HCT116 (cell line): ENCODE results near the gene IFNL1. TPM values are rescaled to one million over a fixed set of nuclear protein-coding genes. Genes with fewer than 3 reads are reported as not detected.

Experiments used
- ATAC-seq: fragments of 200-7000 bp; cut with Tn5 transposase; 2 replicates; pipeline ENCODE4 v1.9.1; 2020; ENCODE audit warnings: mild to moderate bottlenecking, moderate library complexity
- BruUV-seq: library from RNA; stranded (reverse); fragments of 400-500 nt; replicated peaks from 2 replicates; lab custom pipeline; 2021; lab: Mats Ljungman, UMichigan
- CTCF ChIA-PET: fragments of 300-600 bp; sonication (Branson Sonifier 250); formaldehyde crosslinking; loops from one replicate; lab custom pipeline; 2021; ENCODE audit warnings: antibody characterized with exemption; lab: Charles Lee
- POLR2A ChIA-PET: fragments of 300-600, 350-600 bp; sonication (Branson Sonifier 250); formaldehyde crosslinking; loops from one replicate; lab custom pipeline; 2021; ENCODE audit warnings: antibody characterized with exemption; lab: Charles Lee
- RAD21 ChIA-PET, 2 experiments: fragments of 300-600 bp; sonication (Branson Sonifier 250); formaldehyde crosslinking; loops; one replicate each; lab custom pipeline; 2023; ENCODE audit warnings: low total read pairs in 2 of 2; ENCODE audit not compliant: uncharacterized antibody in 2 of 2, unreplicated experiment in 2 of 2, low non-redundant PET in 1 of 2; lab: Charles Lee
- DNase-seq: peaks from one replicate; pipeline ENCODE4 v3.0.0-alpha.2; 2010; ENCODE audit warnings: low read depth, low spot score
- H2AFZ ChIP-seq: fragments of 200-600 bp; shearing (Covaris generic), sonication (generic); 2 replicates; pipeline ENCODE4 v1.6.1; 2017; ENCODE audit warnings: low read depth, mixed run types, mixed read lengths, antibody characterized with exemption, low read length; ENCODE audit not compliant: poor library complexity, severe bottlenecking
- H3K27ac ChIP-seq: 2 replicates; pipeline ENCODE4 v1.5.1; 2012; ENCODE audit warnings: low read depth, low read length
- H3K27me3 ChIP-seq: fragments of 200-600 bp; sonication (generic); 2 replicates; pipeline ENCODE4 v1.6.1; 2016; ENCODE audit warnings: mixed run types, low read length, mixed read lengths; ENCODE audit not compliant: insufficient read depth
- H3K36me3 ChIP-seq, 2 experiments: fragments of 200-500 bp in 1 of 2; fragments of 200-600 bp in 1 of 2; sonication (Bioruptor generic) in 1 of 2; sonication (generic) in 1 of 2; 2 replicates each; pipeline versions ENCODE4 v1.5.1 to v1.6.1; 2014 to 2016; ENCODE audit warnings: low read length in 2 of 2, inconsistent platforms in 1 of 2, mixed read lengths in 1 of 2, mixed run types in 1 of 2; ENCODE audit not compliant: insufficient read depth in 2 of 2, control insufficient read depth in 1 of 2
- H3K4me1 ChIP-seq, 2 experiments: fragments of 200-600 bp in 1 of 2; sonication (generic) in 1 of 2; 2 replicates each; pipeline versions ENCODE4 v1.5.1 to v1.6.1; 2012 to 2017; ENCODE audit warnings: low read length in 2 of 2, inconsistent platforms in 1 of 2, mild to moderate bottlenecking in 1 of 2, mixed read lengths in 1 of 2, mixed run types in 1 of 2, moderate library complexity in 1 of 2; ENCODE audit not compliant: insufficient read depth in 2 of 2, control insufficient read depth in 1 of 2
- H3K4me2 ChIP-seq: fragments of 200-600 bp; sonication (generic); 2 replicates; pipeline ENCODE4 v1.6.1; 2017; ENCODE audit warnings: mixed run types, low read length, mixed read lengths
- H3K4me3 ChIP-seq, 2 experiments: fragments of 200-600 bp in 1 of 2; sonication (generic) in 1 of 2; replicated peaks in 1 of 2; 2 replicates each; pipeline ENCODE4 v1.5.1; 2011 to 2016; ENCODE audit warnings: low read length in 2 of 2, control low read depth in 1 of 2, low read depth in 1 of 2, mild to moderate bottlenecking in 1 of 2, mixed read lengths in 1 of 2, mixed run types in 1 of 2
- H3K79me2 ChIP-seq: fragments of 200-600 bp; sonication (generic); 2 replicates; pipeline ENCODE4 v1.6.1; 2017; ENCODE audit warnings: mild to moderate bottlenecking, mixed run types, low read length, moderate library complexity, mixed read lengths; ENCODE audit not compliant: insufficient read depth
- H3K9ac ChIP-seq: fragments of 200-600 bp; sonication (generic); 2 replicates; pipeline ENCODE4 v1.6.1; 2016; ENCODE audit warnings: low read length, mixed read lengths
- H3K9me2 ChIP-seq: fragments of 200-600 bp; sonication (generic), shearing (Covaris generic); 2 replicates; pipeline ENCODE4 v1.6.1; 2017; ENCODE audit warnings: mixed run types, mild to moderate bottlenecking, moderate library complexity; ENCODE audit not compliant: insufficient read depth
- H3K9me3 ChIP-seq, 2 experiments: fragments of 200-500 bp in 1 of 2; fragments of 200-600 bp in 1 of 2; sonication (Bioruptor generic) in 1 of 2; sonication (generic) in 1 of 2; 2 replicates each; pipeline ENCODE4 v1.6.1; 2014 to 2017; ENCODE audit warnings: low read length in 2 of 2, mixed read lengths in 2 of 2, inconsistent platforms in 1 of 2, low read depth in 1 of 2, mild to moderate bottlenecking in 1 of 2, mixed run types in 1 of 2, moderate library complexity in 1 of 2; ENCODE audit not compliant: control insufficient read depth in 1 of 2, insufficient read depth in 1 of 2
- H4K20me1 ChIP-seq: fragments of 200-600 bp; sonication (generic), shearing (Covaris generic); 2 replicates; pipeline ENCODE4 v1.6.1; 2017; ENCODE audit warnings: mixed run types, mild to moderate bottlenecking, moderate library complexity; ENCODE audit not compliant: insufficient read depth
- CBX3 ChIP-seq: IDR thresholded peaks from 2 replicates; pipeline ENCODE4 v1.6.1; 2012; ENCODE audit warnings: low read depth
- CEBPB ChIP-seq: IDR thresholded peaks from 2 replicates; pipeline ENCODE4 v1.6.1; 2012; ENCODE audit warnings: low read depth
- ELF1 ChIP-seq: IDR thresholded peaks from 2 replicates; pipeline ENCODE4 v1.6.1; 2012; ENCODE audit warnings: low read depth, borderline replicate concordance
- EZH2 ChIP-seq: fragments of 200-600 bp; sonication (generic); IDR thresholded peaks from 2 replicates; pipeline ENCODE4 v1.6.1; 2017; ENCODE audit warnings: antibody characterized with exemption, mixed run types
- FOSL1 ChIP-seq: IDR thresholded peaks from 2 replicates; pipeline ENCODE4 v1.6.1; 2012; ENCODE audit warnings: low read depth
- POLR2A ChIP-seq: IDR thresholded peaks from 2 replicates; pipeline ENCODE4 v1.7.0; 2011; ENCODE audit warnings: borderline replicate concordance; ENCODE audit not compliant: insufficient read depth, insufficient read length; ENCODE audit errors: extremely low read depth
- RAD21 ChIP-seq: IDR thresholded peaks from 2 replicates; pipeline ENCODE4 v1.6.1; 2012; ENCODE audit warnings: low read depth, mild to moderate bottlenecking
- SIN3A ChIP-seq: IDR thresholded peaks from 2 replicates; pipeline ENCODE4 v1.6.1; 2012; ENCODE audit warnings: low read depth
- SP1 ChIP-seq: IDR thresholded peaks from 2 replicates; pipeline ENCODE4 v1.6.1; 2012; ENCODE audit warnings: low read depth
- SRF ChIP-seq: IDR thresholded peaks from 2 replicates; pipeline ENCODE4 v1.6.1; 2012; ENCODE audit warnings: low read depth
- TCF7L2 ChIP-seq: IDR thresholded peaks from 2 replicates; pipeline ENCODE4 v1.7.0; 2011; ENCODE audit warnings: borderline replicate concordance, inconsistent platforms; ENCODE audit not compliant: insufficient read depth, insufficient read length; ENCODE audit errors: extremely low read depth
- YY1 ChIP-seq: IDR thresholded peaks from 2 replicates; pipeline ENCODE4 v1.6.1; 2011; ENCODE audit warnings: low read length, low read depth, moderate library complexity, mild to moderate bottlenecking; ENCODE audit not compliant: insufficient replicate concordance; ENCODE audit errors: extremely low read depth
- ZFX ChIP-seq: fragments of 450-650 bp; IDR thresholded peaks from 2 replicates; pipeline ENCODE4 v1.6.1; 2017
- ZNF274 ChIP-seq: fragments of 200-500 bp; sonication (Bioruptor generic); IDR thresholded peaks from 2 replicates; pipeline ENCODE4 v1.6.1; 2014; ENCODE audit warnings: mild to moderate bottlenecking, low read depth, low read length, inconsistent platforms
- intact Hi-C: fragments of 100-400 bp; cut with micrococcal nuclease; formaldehyde crosslinking; loops from 2 replicates; pipeline ENCODE4 v1.10.0; 2022
- total RNA-seq: library from RNA; stranded (reverse); gene quantifications from one replicate; pipeline ENCODE4 v1.2.1, GENCODE V29; 2021; ENCODE audit not compliant: unreplicated experiment
- TF ChIP-seq, protein P1 (sequence below), 3 experiments: fragments of 200-600 bp in 1 of 3; sonication (generic) in 1 of 3; IDR thresholded peaks in 2 of 3; conservative IDR thresholded peaks in 1 of 3; 2 replicates each; pipeline ENCODE4 v1.5.1; 2012 to 2017; ENCODE audit warnings: low read depth in 2 of 3, low read length in 2 of 3, antibody characterized with exemption in 1 of 3, borderline replicate concordance in 1 of 3, control low read depth in 1 of 3, mild to moderate bottlenecking in 1 of 3, mixed read lengths in 1 of 3, mixed run types in 1 of 3, moderate library complexity in 1 of 3; ENCODE audit not compliant: insufficient read depth in 1 of 3
- TF ChIP-seq, protein P2 (sequence below): IDR thresholded peaks from 2 replicates; pipeline ENCODE4 v1.6.1; 2012
- TF ChIP-seq, protein P3 (sequence below): IDR thresholded peaks from 2 replicates; pipeline ENCODE4 v1.6.1; 2011; ENCODE audit warnings: mild to moderate bottlenecking, low read length, moderate library complexity; ENCODE audit not compliant: insufficient replicate concordance; ENCODE audit errors: extremely low read depth
- TF ChIP-seq, protein P4 (sequence below): IDR thresholded peaks from 2 replicates; pipeline ENCODE4 v1.6.1; 2012; ENCODE audit warnings: low read depth

IFNL1 gene
- total RNA-seq, 1 experiment from 2014 or later: not detected

DNA sequence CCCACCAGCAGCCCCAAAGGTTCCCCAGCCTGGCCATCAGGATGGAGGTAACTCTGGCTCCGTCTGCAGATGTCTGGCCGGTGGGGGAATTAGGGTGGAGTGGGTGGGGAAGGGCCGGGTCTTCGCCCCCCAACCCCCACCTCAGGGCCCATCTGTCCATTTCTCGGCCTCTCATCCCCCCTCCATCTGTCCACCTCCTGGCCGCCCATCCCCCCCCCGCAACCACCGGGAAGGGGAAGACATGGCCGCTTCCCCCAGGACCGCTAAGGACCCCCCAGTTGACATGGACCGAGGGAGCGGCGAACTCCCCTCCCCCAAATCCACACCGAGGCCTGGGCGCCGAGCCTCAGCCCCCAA is 23.7 kb downstream of the IFNL1 start:
- no peak for ATAC-seq
- TF ChIP-seq FOSL1 (no peak), SIN3A (no peak), SRF (no peak), ZFX (no peak), SP1 (no peak), CBX3 (no peak), ELF1 (no peak), TCF7L2 (no peak), RAD21 (no peak), YY1 (no peak), EZH2 (no peak), ZNF274 (no peak), CEBPB (no peak), POLR2A (no peak)
- TF ChIP-seq, protein P1, sequence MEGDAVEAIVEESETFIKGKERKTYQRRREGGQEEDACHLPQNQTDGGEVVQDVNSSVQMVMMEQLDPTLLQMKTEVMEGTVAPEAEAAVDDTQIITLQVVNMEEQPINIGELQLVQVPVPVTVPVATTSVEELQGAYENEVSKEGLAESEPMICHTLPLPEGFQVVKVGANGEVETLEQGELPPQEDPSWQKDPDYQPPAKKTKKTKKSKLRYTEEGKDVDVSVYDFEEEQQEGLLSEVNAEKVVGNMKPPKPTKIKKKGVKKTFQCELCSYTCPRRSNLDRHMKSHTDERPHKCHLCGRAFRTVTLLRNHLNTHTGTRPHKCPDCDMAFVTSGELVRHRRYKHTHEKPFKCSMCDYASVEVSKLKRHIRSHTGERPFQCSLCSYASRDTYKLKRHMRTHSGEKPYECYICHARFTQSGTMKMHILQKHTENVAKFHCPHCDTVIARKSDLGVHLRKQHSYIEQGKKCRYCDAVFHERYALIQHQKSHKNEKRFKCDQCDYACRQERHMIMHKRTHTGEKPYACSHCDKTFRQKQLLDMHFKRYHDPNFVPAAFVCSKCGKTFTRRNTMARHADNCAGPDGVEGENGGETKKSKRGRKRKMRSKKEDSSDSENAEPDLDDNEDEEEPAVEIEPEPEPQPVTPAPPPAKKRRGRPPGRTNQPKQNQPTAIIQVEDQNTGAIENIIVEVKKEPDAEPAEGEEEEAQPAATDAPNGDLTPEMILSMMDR (IDR thresholded peaks at IDR 0.05 in 2 of 3, conservative IDR thresholded peaks at IDR 0.05 in 1 of 3; ENCODE audit: borderline replicate concordance in 1 of 3, insufficient read depth in 1 of 3, low read depth in 2 of 3, low read length in 2 of 3): no peak
- TF ChIP-seq, protein P2, sequence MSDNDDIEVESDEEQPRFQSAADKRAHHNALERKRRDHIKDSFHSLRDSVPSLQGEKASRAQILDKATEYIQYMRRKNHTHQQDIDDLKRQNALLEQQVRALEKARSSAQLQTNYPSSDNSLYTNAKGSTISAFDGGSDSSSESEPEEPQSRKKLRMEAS: no peak
- TF ChIP-seq, protein P3, sequence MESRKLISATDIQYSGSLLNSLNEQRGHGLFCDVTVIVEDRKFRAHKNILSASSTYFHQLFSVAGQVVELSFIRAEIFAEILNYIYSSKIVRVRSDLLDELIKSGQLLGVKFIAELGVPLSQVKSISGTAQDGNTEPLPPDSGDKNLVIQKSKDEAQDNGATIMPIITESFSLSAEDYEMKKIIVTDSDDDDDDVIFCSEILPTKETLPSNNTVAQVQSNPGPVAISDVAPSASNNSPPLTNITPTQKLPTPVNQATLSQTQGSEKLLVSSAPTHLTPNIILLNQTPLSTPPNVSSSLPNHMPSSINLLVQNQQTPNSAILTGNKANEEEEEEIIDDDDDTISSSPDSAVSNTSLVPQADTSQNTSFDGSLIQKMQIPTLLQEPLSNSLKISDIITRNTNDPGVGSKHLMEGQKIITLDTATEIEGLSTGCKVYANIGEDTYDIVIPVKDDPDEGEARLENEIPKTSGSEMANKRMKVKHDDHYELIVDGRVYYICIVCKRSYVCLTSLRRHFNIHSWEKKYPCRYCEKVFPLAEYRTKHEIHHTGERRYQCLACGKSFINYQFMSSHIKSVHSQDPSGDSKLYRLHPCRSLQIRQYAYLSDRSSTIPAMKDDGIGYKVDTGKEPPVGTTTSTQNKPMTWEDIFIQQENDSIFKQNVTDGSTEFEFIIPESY: no peak
- TF ChIP-seq, protein P4, sequence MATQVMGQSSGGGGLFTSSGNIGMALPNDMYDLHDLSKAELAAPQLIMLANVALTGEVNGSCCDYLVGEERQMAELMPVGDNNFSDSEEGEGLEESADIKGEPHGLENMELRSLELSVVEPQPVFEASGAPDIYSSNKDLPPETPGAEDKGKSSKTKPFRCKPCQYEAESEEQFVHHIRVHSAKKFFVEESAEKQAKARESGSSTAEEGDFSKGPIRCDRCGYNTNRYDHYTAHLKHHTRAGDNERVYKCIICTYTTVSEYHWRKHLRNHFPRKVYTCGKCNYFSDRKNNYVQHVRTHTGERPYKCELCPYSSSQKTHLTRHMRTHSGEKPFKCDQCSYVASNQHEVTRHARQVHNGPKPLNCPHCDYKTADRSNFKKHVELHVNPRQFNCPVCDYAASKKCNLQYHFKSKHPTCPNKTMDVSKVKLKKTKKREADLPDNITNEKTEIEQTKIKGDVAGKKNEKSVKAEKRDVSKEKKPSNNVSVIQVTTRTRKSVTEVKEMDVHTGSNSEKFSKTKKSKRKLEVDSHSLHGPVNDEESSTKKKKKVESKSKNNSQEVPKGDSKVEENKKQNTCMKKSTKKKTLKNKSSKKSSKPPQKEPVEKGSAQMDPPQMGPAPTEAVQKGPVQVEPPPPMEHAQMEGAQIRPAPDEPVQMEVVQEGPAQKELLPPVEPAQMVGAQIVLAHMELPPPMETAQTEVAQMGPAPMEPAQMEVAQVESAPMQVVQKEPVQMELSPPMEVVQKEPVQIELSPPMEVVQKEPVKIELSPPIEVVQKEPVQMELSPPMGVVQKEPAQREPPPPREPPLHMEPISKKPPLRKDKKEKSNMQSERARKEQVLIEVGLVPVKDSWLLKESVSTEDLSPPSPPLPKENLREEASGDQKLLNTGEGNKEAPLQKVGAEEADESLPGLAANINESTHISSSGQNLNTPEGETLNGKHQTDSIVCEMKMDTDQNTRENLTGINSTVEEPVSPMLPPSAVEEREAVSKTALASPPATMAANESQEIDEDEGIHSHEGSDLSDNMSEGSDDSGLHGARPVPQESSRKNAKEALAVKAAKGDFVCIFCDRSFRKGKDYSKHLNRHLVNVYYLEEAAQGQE: no peak
- Histone ChIP-seq H3K79me2 (peaks cover 22% of the 10 kb centered on the region), H3K9me2 (no peaks in the 10 kb centered on the region), H3K9me3 (no peaks in the 10 kb centered on the region), H3K9ac (peak overlapping the region; percentile 87), H3K27me3 (no peaks in the 10 kb centered on the region), H3K27ac (peak overlapping the region; percentile 79; the same call in 1 of the 2 replicates), H2AFZ (no peak overlapping the region), H3K4me3 (peak overlapping the region; percentile 82 to 93), H3K4me2 (peak overlapping the region; percentile 93), H3K36me3 (peaks cover 0 to 7% of the 10 kb centered on the region in 2 experiments; a peak in 2 of 4 replicates), H3K4me1 (peaks cover 3 to 18% of the 10 kb centered on the region in 2 experiments; a peak in 3 of 4 replicates), H4K20me1 (no peaks in the 10 kb centered on the region)
- ChIA-PET CTCF (no interaction called here), POLR2A (no interaction called here), RAD21 (no interaction called here)
- no peak for DNase-seq
- intact Hi-C loops: no loop called here
- no TSS peak for BruUV-seq
